AML-193 (cell line): ENCODE results near the gene FAM167B.

ENCODE experiments used
- DNase-seq, 2 experiments: peaks; one replicate each; lab custom pipeline; 2025; lab: John Stamatoyannopoulos, UW

Gene FAM167B

GRCh38 chr1:32246888-32247273 lies at the start of gene FAM167B:
FAM167B (plus strand) TSS chr1:32247222; CDS start chr1:32247422, 200 bp downstream.
- no peak for DNase-seq

- no peak for DNase-seq
These were observed 49.2 kb upstream of the FAM167B start for GRCh38 chr1:32197837-32198236.

GRCh38 chr1:32198237-32199042 lies 48.6 kb upstream of the FAM167B start:
- no peak for DNase-seq

GRCh38 chr1:32199043-32199716 lies 47.8 kb upstream of the FAM167B start:
- no peak for DNase-seq

GRCh38 chr1:32199717-32200072 lies 47.3 kb upstream of the FAM167B start:
- DNase-seq, result no peak

- peak; percentile 12 to 47 for DNase-seq
These were observed 46.6 kb upstream of the FAM167B start, which contains the start of gene CCDC28B for GRCh38 chr1:32200226-32201010. CCDC28B (plus strand) TSS chr1:32200595; CDS start chr1:32201936, 1,341 bp downstream.

- peak in 1 of 2 experiments; percentile 30 for DNase-seq
These were observed 45.8 kb upstream of the FAM167B start for GRCh38 chr1:32201011-32201855.

- DNase-seq, result no peak
These were observed 42.1 kb upstream of the FAM167B start for GRCh38 chr1:32204943-32205361.

- peak; percentile 60 to 62 for DNase-seq
These were observed 41.3 kb upstream of the FAM167B start, which contains the start of gene IQCC for GRCh38 chr1:32205401-32206370. IQCC (plus strand) TSS chr1:32205671; CDS start chr1:32205682, 11 bp downstream.

- no peak for DNase-seq
These were observed 38.6 kb upstream of the FAM167B start for GRCh38 chr1:32208469-32208868.

GRCh38 chr1:32208891-32209328 lies 38.1 kb upstream of the FAM167B start, which contains the start of gene DCDC2B:
DCDC2B (plus strand) TSS chr1:32209089; CDS start chr1:32209094, 5 bp downstream.
- DNase-seq, result no peak

- peak; percentile 34 to 38 for DNase-seq
These were observed 31.2 kb upstream of the FAM167B start for GRCh38 chr1:32215629-32216480.

- no peak for DNase-seq
These were observed 30.5 kb upstream of the FAM167B start for GRCh38 chr1:32216566-32216965.

GRCh38 chr1:32219022-32219421 lies 28.0 kb upstream of the FAM167B start:
- DNase-seq, result no peak

GRCh38 chr1:32220746-32221580 lies 26.1 kb upstream of the FAM167B start:
- no peak for DNase-seq

GRCh38 chr1:32221581-32221979 lies 25.4 kb upstream of the FAM167B start:
- DNase-seq, result no peak

GRCh38 chr1:32221980-32222755 lies 24.9 kb upstream of the FAM167B start, which contains the start of the genes EIF3I and TMEM234:
EIF3I (plus strand) TSS chr1:32222407; CDS start chr1:32222442, 35 bp downstream.
TMEM234 (minus strand) TSS chr1:32222353; CDS start chr1:32222322, 31 bp downstream.
- DNase-seq, result peak; percentile 74 to 84
